Cardiac muscle cell (in vitro differentiated cells and primary cell): ENCODE measurements around the gene SHC3. TPM values are rescaled to one million over a fixed set of nuclear protein-coding genes. Genes with fewer than 3 reads are reported as not detected.

Source experiments
- DNase-seq, 2 donors: peaks; one replicate each; pipeline versions ENCODE4 v3.0.0 to v3.0.0-alpha.2; 2010 to 2017; ENCODE audit warnings: low read depth in 1 of 2, low spot score in 1 of 2
- H3K27ac ChIP-seq: fragments of 200-600 bp; sonication (generic); 2 replicates; pipeline ENCODE4 v1.5.1; 2016
- H3K27me3 ChIP-seq: fragments of 200-600 bp; sonication (generic); 2 replicates; pipeline ENCODE4 v1.6.0; 2016; ENCODE audit warnings: control low read depth
- H3K36me3 ChIP-seq: fragments of 200-600 bp; sonication (generic); 2 replicates; pipeline ENCODE4 v1.5.1; 2016; ENCODE audit warnings: control low read depth
- H3K4me1 ChIP-seq: fragments of 200-600 bp; sonication (generic); 2 replicates; pipeline ENCODE4 v1.8.1; 2017; ENCODE audit warnings: low read depth, mild to moderate bottlenecking, mixed run types
- H3K4me3 ChIP-seq: fragments of 200-600 bp; sonication (generic); 2 replicates; pipeline ENCODE4 v1.5.1; 2016; ENCODE audit warnings: mild to moderate bottlenecking
- H3K9me3 ChIP-seq: fragments of 200-600 bp; sonication (generic); 2 replicates; pipeline ENCODE4 v1.5.1; 2017; ENCODE audit warnings: low read depth, mild to moderate bottlenecking, control low read depth
- polyA plus RNA-seq: library from polyadenylated mRNA; unstranded; fragments of >200 nt; fragmentation: Nextera tagmentation; extraction: Ambion mirVana; gene quantifications from 2 replicates; pipeline ENCODE4 v1.2.1, GENCODE V29; 2016
- total RNA-seq: library from RNA; depleted of rRNA; stranded (reverse); fragments of >200 nt; gene quantifications from 2 replicates; pipeline ENCODE4 v1.2.3, GENCODE V29; 2016
- TF ChIP-seq, protein P1 (sequence below): IDR thresholded peaks from 2 replicates; pipeline ENCODE4 v1.5.1; 2012; ENCODE audit warnings: low read depth, mild to moderate bottlenecking, low read length

SHC3 gene
- total and polyA plus RNA-seq, 2 experiments from 2014 or later: 0.27 to 0.34 TPM

GRCh38 chr9:88995627-88996026 lies 183.0 kb downstream of the SHC3 start:
- TF ChIP-seq, protein P1, sequence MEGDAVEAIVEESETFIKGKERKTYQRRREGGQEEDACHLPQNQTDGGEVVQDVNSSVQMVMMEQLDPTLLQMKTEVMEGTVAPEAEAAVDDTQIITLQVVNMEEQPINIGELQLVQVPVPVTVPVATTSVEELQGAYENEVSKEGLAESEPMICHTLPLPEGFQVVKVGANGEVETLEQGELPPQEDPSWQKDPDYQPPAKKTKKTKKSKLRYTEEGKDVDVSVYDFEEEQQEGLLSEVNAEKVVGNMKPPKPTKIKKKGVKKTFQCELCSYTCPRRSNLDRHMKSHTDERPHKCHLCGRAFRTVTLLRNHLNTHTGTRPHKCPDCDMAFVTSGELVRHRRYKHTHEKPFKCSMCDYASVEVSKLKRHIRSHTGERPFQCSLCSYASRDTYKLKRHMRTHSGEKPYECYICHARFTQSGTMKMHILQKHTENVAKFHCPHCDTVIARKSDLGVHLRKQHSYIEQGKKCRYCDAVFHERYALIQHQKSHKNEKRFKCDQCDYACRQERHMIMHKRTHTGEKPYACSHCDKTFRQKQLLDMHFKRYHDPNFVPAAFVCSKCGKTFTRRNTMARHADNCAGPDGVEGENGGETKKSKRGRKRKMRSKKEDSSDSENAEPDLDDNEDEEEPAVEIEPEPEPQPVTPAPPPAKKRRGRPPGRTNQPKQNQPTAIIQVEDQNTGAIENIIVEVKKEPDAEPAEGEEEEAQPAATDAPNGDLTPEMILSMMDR: no peak
- no peak overlapping the region for H3K4me3 ChIP-seq
- DNase-seq: no peak
- H3K27me3 ChIP-seq: no peaks in the 10 kb centered on the region
- H3K9me3 ChIP-seq: no peaks in the 10 kb centered on the region
- H3K27ac ChIP-seq: no peak overlapping the region
- H3K4me1 ChIP-seq: peaks cover 10% of the 10 kb centered on the region
- no peaks in the 10 kb centered on the region for H3K36me3 ChIP-seq

DNA sequence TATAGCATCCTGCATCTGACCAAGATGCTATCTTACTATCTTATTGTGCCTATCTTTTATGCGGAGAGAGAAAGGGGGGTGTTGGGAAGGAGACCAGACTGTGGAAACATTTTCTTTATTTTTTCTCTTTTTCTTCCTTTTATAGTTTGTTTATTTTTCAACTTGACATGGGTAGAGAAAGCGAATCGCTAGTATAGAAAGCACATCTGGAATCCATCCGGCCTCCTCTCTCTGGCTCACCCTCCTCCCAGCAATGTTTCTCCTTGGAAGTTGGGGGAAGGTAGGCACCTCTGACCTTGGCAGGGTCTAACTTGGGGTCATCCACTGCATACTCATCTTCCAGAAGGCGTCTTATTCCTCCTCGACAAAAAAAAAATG lies 183.4 kb downstream of the SHC3 start:
- TF ChIP-seq, protein P1: no peak
- Histone ChIP-seq H3K27ac (no peak overlapping the region), H3K27me3 (no peaks in the 10 kb centered on the region), H3K36me3 (no peaks in the 10 kb centered on the region), H3K9me3 (no peaks in the 10 kb centered on the region), H3K4me1 (peaks cover 10% of the 10 kb centered on the region), H3K4me3 (no peak overlapping the region)
- no peak for DNase-seq

GRCh38 chr9:88994469-88995199 lies 184.0 kb downstream of the SHC3 start:
- peak in 1 of 2 donors; percentile 66 for DNase-seq
- Histone ChIP-seq H3K4me3 (no peak overlapping the region), H3K4me1 (peaks cover 14% of the 10 kb centered on the region), H3K9me3 (no peaks in the 10 kb centered on the region), H3K36me3 (no peaks in the 10 kb centered on the region), H3K27me3 (no peaks in the 10 kb centered on the region), H3K27ac (no peak overlapping the region)
- TF ChIP-seq, protein P1: no peak

- no peaks in the 10 kb centered on the region for H3K9me3 ChIP-seq
- TF ChIP-seq, protein P1: no peak
- no peak for DNase-seq
- H3K4me1 ChIP-seq: peaks cover 14% of the 10 kb centered on the region
- no peak overlapping the region for H3K4me3 ChIP-seq
- H3K27me3 ChIP-seq: no peaks in the 10 kb centered on the region
- no peak overlapping the region for H3K27ac ChIP-seq
- H3K36me3 ChIP-seq: no peaks in the 10 kb centered on the region
These were observed 184.7 kb downstream of the SHC3 start for GRCh38 chr9:88993871-88994460.

- no peaks in the 10 kb centered on the region for H3K9me3 ChIP-seq
- H3K27ac ChIP-seq: no peak overlapping the region
- H3K4me1 ChIP-seq: peaks cover 14% of the 10 kb centered on the region
- H3K27me3 ChIP-seq: no peaks in the 10 kb centered on the region
- no peak overlapping the region for H3K4me3 ChIP-seq
- no peaks in the 10 kb centered on the region for H3K36me3 ChIP-seq
- peak in 1 of 2 donors; percentile 68 for DNase-seq
- TF ChIP-seq, protein P1: no peak
These were observed 185.3 kb downstream of the SHC3 start for GRCh38 chr9:88993327-88993726.
